Hepatocyte (in vitro differentiated cells): ENCODE results near the gene NIM1K.

Experiments used
- CTCF ChIP-seq: fragments of 200-600 bp; sonication (generic); IDR thresholded peaks from 2 replicates; pipeline ENCODE4 v1.5.1; 2016; ENCODE audit warnings: antibody characterized with exemption, mild to moderate bottlenecking; ENCODE audit not compliant: poor library complexity
- EZH2 ChIP-seq: fragments of 200-600 bp; sonication (generic); IDR thresholded peaks from 2 replicates; pipeline ENCODE4 v1.6.1; 2016; ENCODE audit warnings: antibody characterized with exemption, mild to moderate bottlenecking, borderline replicate concordance

DNA sequence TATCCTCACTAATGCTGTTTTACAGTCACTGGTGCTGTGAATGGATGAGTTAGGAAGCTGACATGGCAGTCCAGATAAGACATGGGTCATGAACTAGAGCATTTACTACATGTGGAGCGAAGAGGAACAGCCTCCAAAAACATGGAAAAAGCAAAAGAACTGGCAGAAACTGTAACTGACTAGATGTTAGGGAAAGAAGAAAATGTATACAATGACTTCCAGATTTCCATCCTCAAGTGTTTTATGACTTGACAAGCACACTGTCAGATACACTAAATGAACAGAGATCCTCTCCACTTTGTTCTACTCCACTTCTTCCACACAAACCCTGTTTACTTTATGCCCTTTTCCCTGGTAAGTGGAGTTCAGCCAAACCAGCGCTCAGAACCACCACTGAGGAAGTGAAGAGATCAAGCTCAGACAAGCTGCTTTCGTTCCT, 109.6 kb downstream of the NIM1K start:
- TF ChIP-seq CTCF (no peak), EZH2 (no peak)
